PC-9 (cell line): ENCODE data around the gene GNAO1.

Experiments
- EZH2 ChIP-seq: fragments of 200-600 bp; sonication (generic); IDR thresholded peaks from 2 replicates; pipeline ENCODE4 v1.8.0; 2017; ENCODE audit warnings: antibody characterized with exemption, low read depth
- TF ChIP-seq, protein P1 (sequence below): fragments of 200-600 bp; sonication (generic); conservative IDR thresholded peaks from 2 replicates; pipeline ENCODE4 v1.6.1; 2017; ENCODE audit warnings: mixed run types, antibody characterized with exemption, mild to moderate bottlenecking, moderate library complexity

DNA sequence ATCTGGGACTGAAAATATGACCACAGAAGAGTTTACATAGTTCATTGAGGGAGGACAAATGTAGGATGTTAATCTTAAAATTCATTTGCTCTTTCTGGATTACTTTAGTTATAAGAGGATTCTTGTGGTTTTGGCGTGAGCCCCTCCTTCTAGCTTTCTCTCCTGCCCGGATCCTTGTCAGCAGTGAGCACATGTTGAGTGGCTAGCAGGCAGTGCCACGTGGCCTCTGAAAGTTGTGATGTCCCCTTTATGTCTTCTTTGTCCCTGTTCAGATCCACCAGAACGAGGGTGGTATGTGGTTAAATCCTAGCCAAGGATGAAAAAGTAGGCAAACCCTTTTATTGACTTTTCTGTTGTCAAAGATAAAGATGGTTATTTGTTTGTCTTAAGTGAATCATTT lies 83.8 kb downstream of the GNAO1 start:
- TF ChIP-seq, protein P1, sequence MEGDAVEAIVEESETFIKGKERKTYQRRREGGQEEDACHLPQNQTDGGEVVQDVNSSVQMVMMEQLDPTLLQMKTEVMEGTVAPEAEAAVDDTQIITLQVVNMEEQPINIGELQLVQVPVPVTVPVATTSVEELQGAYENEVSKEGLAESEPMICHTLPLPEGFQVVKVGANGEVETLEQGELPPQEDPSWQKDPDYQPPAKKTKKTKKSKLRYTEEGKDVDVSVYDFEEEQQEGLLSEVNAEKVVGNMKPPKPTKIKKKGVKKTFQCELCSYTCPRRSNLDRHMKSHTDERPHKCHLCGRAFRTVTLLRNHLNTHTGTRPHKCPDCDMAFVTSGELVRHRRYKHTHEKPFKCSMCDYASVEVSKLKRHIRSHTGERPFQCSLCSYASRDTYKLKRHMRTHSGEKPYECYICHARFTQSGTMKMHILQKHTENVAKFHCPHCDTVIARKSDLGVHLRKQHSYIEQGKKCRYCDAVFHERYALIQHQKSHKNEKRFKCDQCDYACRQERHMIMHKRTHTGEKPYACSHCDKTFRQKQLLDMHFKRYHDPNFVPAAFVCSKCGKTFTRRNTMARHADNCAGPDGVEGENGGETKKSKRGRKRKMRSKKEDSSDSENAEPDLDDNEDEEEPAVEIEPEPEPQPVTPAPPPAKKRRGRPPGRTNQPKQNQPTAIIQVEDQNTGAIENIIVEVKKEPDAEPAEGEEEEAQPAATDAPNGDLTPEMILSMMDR = no peak
- no peak for TF ChIP-seq EZH2
